NT2/D1 (cell line): ENCODE measurements around the gene ARHGAP28.

Source experiments
- SUZ12 ChIP-seq: IDR thresholded peaks from 2 replicates; pipeline ENCODE4 v1.6.1; 2011; ENCODE audit not compliant: insufficient read length, insufficient read depth; ENCODE audit errors: extremely low read depth
- YY1 ChIP-seq: IDR thresholded peaks from 2 replicates; pipeline ENCODE4 v1.6.1; 2011; ENCODE audit not compliant: insufficient read length, insufficient read depth
- ZNF274 ChIP-seq: IDR thresholded peaks from 2 replicates; pipeline ENCODE4 v1.6.1; 2011; ENCODE audit warnings: mild to moderate bottlenecking, low read depth, low read length

GRCh38 chr18:6724331-6724730 is 5.2 kb upstream of the ARHGAP28 start:
- TF ChIP-seq ZNF274 (no peak), YY1 (no peak), SUZ12 (no peak)
